GM23248 (cell line): ENCODE data around the gene ENDOV. TPM values are rescaled to one million over a fixed set of nuclear protein-coding genes. Genes with fewer than 3 reads are reported as not detected.

ENCODE experiments used
- DNase-seq: peaks from one replicate; pipeline ENCODE4 v3.0.0-alpha.2; 2015
- H2AFZ ChIP-seq: fragments of 200-600 bp; sonication (generic); 2 replicates; pipeline ENCODE4 v1.6.1; 2016; ENCODE audit warnings: antibody characterized with exemption
- H3F3A ChIP-seq: fragments of 200-600 bp; sonication (generic); 2 replicates; pipeline ENCODE4 v1.6.1; 2016; ENCODE audit warnings: mild to moderate bottlenecking, antibody characterized with exemption, mixed run types; ENCODE audit not compliant: insufficient read depth
- H3K27ac ChIP-seq: fragments of 200-600 bp; sonication (generic); 2 replicates; pipeline ENCODE4 v1.5.1; 2016; ENCODE audit warnings: mild to moderate bottlenecking
- H3K27me3 ChIP-seq: fragments of 200-600 bp; sonication (generic); replicated peaks from 2 replicates; pipeline ENCODE4 v1.6.1; 2016; ENCODE audit warnings: mild to moderate bottlenecking; ENCODE audit not compliant: insufficient read depth
- H3K36me3 ChIP-seq: fragments of 200-600 bp; sonication (generic); 2 replicates; pipeline ENCODE4 v1.6.1; 2016; ENCODE audit warnings: low read depth, mild to moderate bottlenecking
- H3K4me1 ChIP-seq: fragments of 200-600 bp; sonication (generic); 2 replicates; pipeline ENCODE4 v1.6.1; 2016; ENCODE audit warnings: mild to moderate bottlenecking; ENCODE audit not compliant: insufficient read depth
- H3K4me2 ChIP-seq: fragments of 200-600 bp; sonication (generic); one replicate; pipeline ENCODE4 v1.6.1; 2016; ENCODE audit warnings: mild to moderate bottlenecking; ENCODE audit not compliant: unreplicated experiment
- H3K4me3 ChIP-seq: fragments of 200-600 bp; sonication (generic); 2 replicates; pipeline ENCODE4 v1.5.1; 2016; ENCODE audit warnings: mild to moderate bottlenecking
- H3K79me2 ChIP-seq: fragments of 200-600 bp; sonication (generic); 2 replicates; pipeline ENCODE4 v1.6.1; 2016; ENCODE audit warnings: mild to moderate bottlenecking; ENCODE audit not compliant: insufficient read depth
- H3K9ac ChIP-seq: fragments of 200-600 bp; sonication (generic); 2 replicates; pipeline ENCODE4 v1.6.1; 2016; ENCODE audit warnings: mild to moderate bottlenecking
- H3K9me2 ChIP-seq: fragments of 200-600 bp; sonication (generic); 2 replicates; pipeline ENCODE4 v1.6.1; 2016; ENCODE audit warnings: mixed run types, mild to moderate bottlenecking, moderate library complexity; ENCODE audit not compliant: insufficient read depth
- H3K9me3 ChIP-seq: fragments of 200-600 bp; sonication (generic); one replicate; pipeline ENCODE4 v1.6.1; 2017; ENCODE audit warnings: low read depth
- H4K20me1 ChIP-seq: fragments of 200-600 bp; sonication (generic); 2 replicates; pipeline ENCODE4 v1.6.0; 2016; ENCODE audit not compliant: insufficient read depth
- EZH2 ChIP-seq: fragments of 200-600 bp; sonication (generic); IDR thresholded peaks from 2 replicates; pipeline ENCODE4 v1.6.1; 2018; ENCODE audit warnings: antibody characterized with exemption, mild to moderate bottlenecking; ENCODE audit not compliant: insufficient read depth, poor library complexity, severe bottlenecking
- EZH2phosphoT487 ChIP-seq: fragments of 200-600 bp; sonication (generic); IDR thresholded peaks from 2 replicates; pipeline ENCODE4 v1.6.1; 2018; ENCODE audit warnings: antibody characterized with exemption, moderate library complexity, mild to moderate bottlenecking, low read depth; ENCODE audit not compliant: insufficient read depth
- WGBS, 2 experiments: methylation state at CpG; one replicate each; pipeline ENCODE4 v1.1.6; 2015 to 2017; ENCODE audit warnings: low lambda C conversion rate in 2 of 2, low coverage in 1 of 2; ENCODE audit errors: missing lambda C conversion rate in 2 of 2; 5-methylcytosine and 5-hydroxymethylcytosine counted together
- in situ Hi-C: fragments of 300-500 bp; cut with MboI; formaldehyde crosslinking; loops from 2 replicates; pipeline ENCODE4 v1.15.0; 2020
- polyA plus RNA-seq: library from polyadenylated mRNA; unstranded; fragments of >200 nt; fragmentation: Nextera tagmentation; extraction: Ambion mirVana; gene quantifications from 2 replicates; pipeline ENCODE4 v1.2.1, GENCODE V29; 2016
- total RNA-seq: library from RNA; depleted of rRNA; stranded (reverse); fragments of >200 nt; shearing (Covaris generic); gene quantifications from 2 replicates; pipeline ENCODE4 v1.2.3, GENCODE V29; 2014

ENDOV gene
- total and polyA plus RNA-seq, 2 experiments from 2014 or later: 25.1 to 25.7 TPM

DNA sequence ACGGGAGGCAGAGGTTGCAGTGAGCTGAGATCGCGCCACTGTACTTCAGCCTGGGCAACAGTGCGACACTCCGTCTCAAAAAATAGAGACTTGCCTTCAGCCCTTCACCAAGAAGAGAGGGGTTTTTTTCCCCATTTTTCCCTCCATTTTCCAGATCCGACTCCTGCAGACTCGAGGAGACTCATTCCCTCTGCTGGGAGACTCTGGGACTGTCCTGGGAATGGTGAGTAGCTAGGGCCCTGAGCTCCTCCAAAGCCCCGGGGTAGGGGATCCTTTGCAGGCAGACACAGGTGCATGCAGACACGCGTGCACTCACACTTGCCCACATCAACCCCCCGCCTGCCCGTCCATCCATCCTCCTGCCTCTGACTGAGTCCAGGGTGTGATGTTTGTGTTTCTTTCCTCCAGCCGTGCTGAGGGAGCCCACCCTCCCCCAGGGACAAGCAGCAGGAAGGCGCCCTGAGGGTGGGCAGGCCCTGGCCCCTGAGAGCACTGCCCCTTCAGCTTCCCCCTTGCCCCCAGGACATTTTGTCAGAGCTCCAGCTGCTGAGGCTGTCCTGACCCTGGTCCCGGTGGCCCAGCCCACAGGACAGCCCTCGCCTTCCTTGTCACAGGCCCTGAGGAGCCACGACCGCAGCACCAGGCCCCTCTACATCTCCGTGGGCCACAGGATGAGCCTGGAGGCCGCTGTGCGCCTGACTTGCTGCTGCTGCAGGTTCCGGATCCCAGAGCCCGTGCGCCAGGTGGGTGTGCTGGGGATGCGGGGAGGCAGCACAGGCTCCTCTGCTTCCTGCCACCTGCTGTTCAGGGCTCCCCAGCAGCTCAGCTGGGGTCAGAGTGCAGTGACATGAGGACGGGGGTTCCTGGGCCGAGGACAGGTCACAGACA is 10.2 kb downstream of the ENDOV start:
- H3K4me2 ChIP-seq: no peak overlapping the region
- H3F3A ChIP-seq: no peaks in the 10 kb centered on the region
- no peak overlapping the region for H2AFZ ChIP-seq
- H3K4me3 ChIP-seq: no peak overlapping the region
- 73 to 78% methylated on average over 25 to 27 of the region's 27 CpGs for WGBS, 2 experiments
- H3K27ac ChIP-seq: no peak overlapping the region
- no peak overlapping the region for H3K9ac ChIP-seq
- H3K4me1 ChIP-seq: no peaks in the 10 kb centered on the region
- H3K9me2 ChIP-seq: no peaks in the 10 kb centered on the region
- in situ Hi-C loops: no loop called here
- no peak for DNase-seq
- no peak for TF ChIP-seq EZH2phosphoT487
- TF ChIP-seq EZH2: no peak
- H3K79me2 ChIP-seq: no peaks in the 10 kb centered on the region
- H4K20me1 ChIP-seq: no peaks in the 10 kb centered on the region
- no peaks in the 10 kb centered on the region for H3K27me3 ChIP-seq
- H3K9me3 ChIP-seq: no peaks in the 10 kb centered on the region
- no peaks in the 10 kb centered on the region for H3K36me3 ChIP-seq

DNA sequence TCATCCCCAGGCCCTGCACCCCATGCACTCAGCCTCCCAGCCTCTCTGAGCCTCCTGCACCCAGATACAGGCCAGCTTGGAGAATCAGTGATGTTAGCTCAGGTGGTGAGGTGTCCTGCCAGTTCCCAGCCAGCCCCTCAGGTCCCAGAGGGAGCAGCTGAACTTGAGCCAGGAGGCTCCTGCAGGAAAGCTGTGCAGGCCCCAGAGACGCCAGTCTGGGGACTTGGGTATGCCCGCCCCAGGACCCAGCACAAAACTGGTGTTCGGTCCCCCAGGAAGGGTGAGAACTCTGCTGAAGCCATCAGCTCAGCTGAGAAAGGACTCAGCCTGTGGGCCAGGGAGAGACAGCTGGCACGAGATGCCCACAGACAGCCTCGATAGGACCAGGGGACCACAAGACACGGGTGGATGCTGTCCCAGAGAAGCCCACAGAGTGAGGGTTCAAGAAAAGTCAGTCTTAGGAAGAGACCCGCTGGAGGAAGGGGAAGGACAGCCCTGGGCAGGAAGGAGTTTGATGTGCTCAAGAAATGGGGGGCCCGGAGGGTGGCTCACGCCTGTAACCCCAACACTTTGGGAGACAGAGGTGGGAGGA is 11.0 kb downstream of the ENDOV start:
- 72 to 74% methylated on average over 9 of the region's 9 CpGs for WGBS, 2 experiments
- Histone ChIP-seq H3K27me3 (no peaks in the 10 kb centered on the region), H2AFZ (no peak overlapping the region), H3K79me2 (no peaks in the 10 kb centered on the region), H3K36me3 (no peaks in the 10 kb centered on the region), H3K9me2 (no peaks in the 10 kb centered on the region), H3K4me1 (no peaks in the 10 kb centered on the region), H3F3A (no peaks in the 10 kb centered on the region), H3K9me3 (no peaks in the 10 kb centered on the region), H3K9ac (no peak overlapping the region), H3K4me2 (no peak overlapping the region), H3K4me3 (no peak overlapping the region), H3K27ac (no peak overlapping the region), H4K20me1 (no peaks in the 10 kb centered on the region)
- in situ Hi-C loops: no loop called here
- TF ChIP-seq EZH2phosphoT487: no peak
- no peak for TF ChIP-seq EZH2
- DNase-seq: no peak

DNA sequence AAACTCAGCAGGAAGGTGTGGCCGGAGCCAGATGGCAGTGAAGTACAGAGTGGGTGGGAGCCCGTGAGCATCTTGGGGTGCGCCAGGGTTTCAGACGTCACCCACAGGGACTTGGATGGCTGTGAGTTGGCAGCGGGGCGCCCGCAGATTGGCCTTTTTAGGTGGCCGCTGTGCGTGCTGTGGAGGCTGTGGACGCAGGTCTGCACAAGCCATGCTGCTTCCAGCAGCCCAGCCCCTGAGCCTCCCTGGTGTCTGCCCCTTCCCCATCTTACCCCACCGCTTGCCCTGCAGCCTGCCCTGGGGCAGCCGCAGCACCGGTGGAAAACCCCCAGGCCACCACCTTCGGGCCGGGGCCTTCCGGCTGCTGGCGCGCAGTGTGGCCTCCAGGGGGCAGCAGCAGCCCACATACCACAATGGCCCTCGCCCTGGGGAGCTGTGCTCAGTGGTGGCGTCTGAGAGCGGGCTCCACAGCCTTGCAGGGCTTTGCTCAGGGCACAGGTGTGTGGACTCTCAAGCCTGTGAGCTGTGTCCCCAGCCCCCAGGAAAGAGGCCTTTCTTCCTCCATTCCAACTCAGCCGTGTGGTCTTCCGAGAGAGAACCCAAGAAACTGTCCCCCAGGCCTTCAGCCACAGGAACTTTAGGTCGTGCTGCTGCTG is 11.8 kb downstream of the ENDOV start:
- Histone ChIP-seq H3K27me3 (no peaks in the 10 kb centered on the region), H3K9me2 (no peaks in the 10 kb centered on the region), H4K20me1 (no peaks in the 10 kb centered on the region), H3K4me1 (no peaks in the 10 kb centered on the region), H3K4me3 (no peak overlapping the region), H3K9ac (no peak overlapping the region), H3K27ac (no peak overlapping the region), H3K4me2 (no peak overlapping the region), H3K36me3 (no peaks in the 10 kb centered on the region), H3K79me2 (no peaks in the 10 kb centered on the region), H2AFZ (no peak overlapping the region), H3K9me3 (no peaks in the 10 kb centered on the region), H3F3A (no peaks in the 10 kb centered on the region)
- in situ Hi-C loops: no loop called here
- TF ChIP-seq EZH2 (no peak), EZH2phosphoT487 (no peak)
- WGBS, 2 experiments: 36 to 39% methylated on average over 22 to 23 of the region's 24 CpGs
- DNase-seq: peak; percentile 83

DNA sequence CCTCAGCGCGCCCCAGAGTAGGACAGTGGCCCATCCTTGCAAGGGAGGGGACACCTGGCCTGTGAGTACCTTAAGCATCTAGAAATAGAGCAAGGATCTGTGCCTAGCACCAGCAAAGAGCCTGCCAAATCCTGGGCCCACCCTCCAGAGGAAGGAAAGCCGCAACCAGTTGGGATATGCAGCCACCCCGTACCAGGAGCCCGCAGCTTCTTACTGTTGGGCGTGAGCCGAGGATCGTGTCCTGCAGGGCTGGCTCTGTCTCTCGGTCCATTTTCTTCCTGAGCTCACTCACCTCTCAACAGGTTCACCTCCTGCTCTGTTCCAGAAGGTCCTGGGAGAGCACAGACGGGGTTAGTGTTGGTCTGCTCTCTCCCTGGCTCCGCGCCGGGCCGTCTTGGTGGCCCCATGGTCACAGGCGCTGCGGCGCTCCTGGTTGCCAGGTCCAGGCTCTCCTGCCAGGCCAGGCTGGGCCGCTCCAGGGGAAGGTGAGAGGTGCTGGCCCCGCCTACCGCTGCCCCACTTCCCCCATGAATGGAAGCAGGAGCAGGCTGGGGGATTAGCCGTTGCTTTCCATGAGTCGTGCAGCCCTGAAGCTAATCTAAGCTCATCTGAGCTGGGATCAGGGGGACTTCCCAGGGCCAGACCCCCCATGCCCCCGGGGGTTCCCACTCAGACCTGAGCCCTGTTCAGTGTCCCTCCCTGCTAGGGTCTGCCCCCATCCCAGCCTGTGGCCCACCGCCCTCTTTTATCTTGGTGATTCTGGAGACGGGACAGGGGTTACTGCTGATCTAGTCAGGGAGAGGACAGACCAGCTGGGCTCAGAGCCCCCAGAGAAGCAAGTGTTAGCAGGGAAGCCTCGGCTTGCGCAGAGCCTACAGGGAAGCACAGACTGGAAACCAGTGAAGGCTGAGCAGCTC is 12.7 kb downstream of the ENDOV start:
- no peak overlapping the region for H3K4me2 ChIP-seq
- no peak overlapping the region for H3K9ac ChIP-seq
- H4K20me1 ChIP-seq: no peaks in the 10 kb centered on the region
- H3F3A ChIP-seq: no peaks in the 10 kb centered on the region
- H3K4me3 ChIP-seq: no peak overlapping the region
- H3K27me3 ChIP-seq: no peaks in the 10 kb centered on the region
- no peaks in the 10 kb centered on the region for H3K4me1 ChIP-seq
- WGBS, 2 experiments: 86 to 89% methylated on average over 25 to 27 of the region's 27 CpGs
- no peak for DNase-seq
- no peak overlapping the region for H3K27ac ChIP-seq
- TF ChIP-seq EZH2phosphoT487: no peak
- no peak for TF ChIP-seq EZH2
- no peaks in the 10 kb centered on the region for H3K79me2 ChIP-seq
- in situ Hi-C loops: no loop called here
- H2AFZ ChIP-seq: no peak overlapping the region
- H3K36me3 ChIP-seq: no peaks in the 10 kb centered on the region
- no peaks in the 10 kb centered on the region for H3K9me2 ChIP-seq
- no peaks in the 10 kb centered on the region for H3K9me3 ChIP-seq
